ENCODE measurements around the gene FOXF1.

The FOXF1 gene

GRCh38 chr16:86494039-86494564 is 16.2 kb upstream of the FOXF1 start:
- no peak for DNase-seq

- DNase-seq: no peak
Measured at GRCh38 chr16:86494565-86495356, 15.6 kb upstream of the FOXF1 start.

- DNase-seq: no peak
Measured at GRCh38 chr16:86495357-86495701, 15.0 kb upstream of the FOXF1 start.

GRCh38 chr16:86495756-86496261 is 14.5 kb upstream of the FOXF1 start:
- no peak for DNase-seq

GRCh38 chr16:86496262-86496928 is 13.9 kb upstream of the FOXF1 start:
- no peak for DNase-seq

GRCh38 chr16:86496929-86497461 is 13.3 kb upstream of the FOXF1 start:
- no peak for DNase-seq

- no peak for DNase-seq
Measured at GRCh38 chr16:86497551-86498021, 12.7 kb upstream of the FOXF1 start.

GRCh38 chr16:86498155-86498670 is 12.1 kb upstream of the FOXF1 start:
- no peak for DNase-seq

- DNase-seq: no peak
Measured at GRCh38 chr16:86498671-86499439, 11.5 kb upstream of the FOXF1 start.

- DNase-seq: no peak
Measured at GRCh38 chr16:86499440-86499786, 10.9 kb upstream of the FOXF1 start.

GRCh38 chr16:86499889-86500707 is 10.2 kb upstream of the FOXF1 start:
- no peak for DNase-seq

GRCh38 chr16:86500708-86501510 is 9.4 kb upstream of the FOXF1 start:
- DNase-seq: no peak

- DNase-seq: no peak
Measured at GRCh38 chr16:86501989-86502855, 8.1 kb upstream of the FOXF1 start.

- DNase-seq: no peak
Measured at GRCh38 chr16:86502856-86503748, 7.2 kb upstream of the FOXF1 start.

- no peak for DNase-seq
Measured at GRCh38 chr16:86503830-86504229, 6.5 kb upstream of the FOXF1 start.

- DNase-seq: no peak
Measured at GRCh38 chr16:86504315-86505184, 5.8 kb upstream of the FOXF1 start.

- DNase-seq: no peak
Measured at GRCh38 chr16:86505185-86505898, 5.0 kb upstream of the FOXF1 start.

All from SIG-M5 (cell line).